ENCODE measurements around the gene TRMT6. TPM values are rescaled to one million over a fixed set of nuclear protein-coding genes. Genes with fewer than 3 reads are reported as not detected.

TRMT6 gene
- total and polyA plus RNA-seq, 4 donors: 5.5 to 17.0 (median 10.8) TPM

DNA sequence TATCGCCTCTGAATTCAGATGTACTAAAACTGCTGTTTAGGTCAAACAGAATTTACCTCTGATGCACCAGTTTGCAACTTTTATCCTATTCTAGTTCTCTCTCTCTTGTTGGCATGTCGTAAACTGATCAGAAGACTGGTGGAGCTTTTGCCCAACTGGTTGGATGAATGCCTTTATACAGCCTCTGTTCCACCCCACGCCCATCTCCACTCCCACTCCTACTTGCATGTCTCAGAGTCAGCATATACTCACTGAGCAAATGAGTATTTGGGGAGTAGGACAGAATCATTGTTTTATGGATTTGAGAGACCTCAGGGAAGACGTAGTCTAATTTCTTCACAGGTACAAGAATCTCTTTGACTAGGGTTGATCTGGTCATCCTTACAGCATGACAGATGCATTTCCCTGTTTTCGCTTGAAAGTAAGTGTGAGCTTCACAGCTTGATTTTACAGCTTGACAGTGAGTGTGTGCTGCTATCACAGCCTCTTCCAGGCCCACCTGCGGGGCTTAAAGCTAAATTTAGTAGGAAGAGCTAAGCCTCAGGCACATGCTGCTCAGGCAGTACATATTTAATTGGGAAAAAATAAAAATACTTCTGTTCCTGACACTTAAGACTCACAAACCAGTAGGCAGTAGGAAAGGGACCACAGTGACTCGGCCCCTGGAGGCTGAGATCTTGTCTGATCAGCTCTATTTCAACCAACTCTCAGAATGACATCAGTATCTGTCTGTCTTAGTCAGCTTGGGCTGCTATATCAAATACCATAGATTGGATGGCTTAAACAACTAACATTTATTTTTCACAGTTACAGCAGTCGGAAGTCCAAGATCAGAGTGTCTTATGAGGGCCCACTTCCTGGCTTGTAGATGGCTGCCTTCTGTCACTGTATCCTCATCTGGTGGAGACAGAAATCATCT is 30.4 kb downstream of the TRMT6 start:
- no peak overlapping the region for H3K4me3 ChIP-seq
- H3K27me3 ChIP-seq (ENCODE audit: control insufficient read depth in 3 of 3, insufficient read depth in 3 of 3, low read length in 2 of 3): no peaks in the 10 kb centered on the region
- H3K9ac ChIP-seq (ENCODE audit: insufficient read depth in 1 of 2, low read length in 2 of 2): no peak overlapping the region
- no peaks in the 10 kb centered on the region for H3K9me3 ChIP-seq (ENCODE audit: control insufficient read depth in 4 of 4, insufficient read depth in 3 of 4, low read length in 3 of 4)
- ATAC-seq (ENCODE audit: insufficient read depth, low FRiP score) (no peak), DNase-seq (no peak)
- TF ChIP-seq CTCF (IDR thresholded peaks at IDR 0.05; ENCODE audit: control extremely low read depth, extremely low read depth): no peak
- H3K4me1 ChIP-seq (ENCODE audit: control insufficient read depth in 5 of 5, insufficient read depth in 5 of 5, low read length in 5 of 5): no peaks in the 10 kb centered on the region
- 70 to 84% methylated on average over 8 of the region's 8 CpGs for WGBS, 2 donors
- H3K27ac ChIP-seq (ENCODE audit: low read depth in 1 of 2, low read length in 1 of 2): no peak overlapping the region
- no peaks in the 10 kb centered on the region for H3K36me3 ChIP-seq (ENCODE audit: control insufficient read depth in 4 of 4, insufficient read depth in 4 of 4, low read length in 4 of 4)

- H3K9ac ChIP-seq (ENCODE audit: insufficient read depth in 1 of 2, low read length in 2 of 2): no peak overlapping the region
- WGBS, 2 donors: 23 to 34% methylated on average over 3 of the region's 3 CpGs
- H3K4me3 ChIP-seq: no peak overlapping the region
- DNase-seq (no peak), ATAC-seq (ENCODE audit: insufficient read depth, low FRiP score) (no peak)
- no peak for TF ChIP-seq CTCF (IDR thresholded peaks at IDR 0.05; ENCODE audit: control extremely low read depth, extremely low read depth)
- no peaks in the 10 kb centered on the region for H3K36me3 ChIP-seq (ENCODE audit: control insufficient read depth in 4 of 4, insufficient read depth in 4 of 4, low read length in 4 of 4)
- H3K9me3 ChIP-seq (ENCODE audit: control insufficient read depth in 4 of 4, insufficient read depth in 3 of 4, low read length in 3 of 4): no peaks in the 10 kb centered on the region
- H3K27me3 ChIP-seq (ENCODE audit: control insufficient read depth in 3 of 3, insufficient read depth in 3 of 3, low read length in 2 of 3): no peaks in the 10 kb centered on the region
- H3K27ac ChIP-seq (ENCODE audit: low read depth in 1 of 2, low read length in 1 of 2): no peak overlapping the region
- H3K4me1 ChIP-seq (ENCODE audit: control insufficient read depth in 5 of 5, insufficient read depth in 5 of 5, low read length in 5 of 5): no peaks in the 10 kb centered on the region
Observed at GRCh38 chr20:5918856-5919625, 31.3 kb downstream of the TRMT6 start.

- H3K27ac ChIP-seq (ENCODE audit: low read depth in 1 of 2, low read length in 1 of 2): no peak overlapping the region
- no peak overlapping the region for H3K4me3 ChIP-seq
- no peak for ATAC-seq (ENCODE audit: insufficient read depth, low FRiP score)
- H3K9ac ChIP-seq (ENCODE audit: insufficient read depth in 1 of 2, low read length in 2 of 2): no peak overlapping the region
- peaks cover 0 to 2% (median 0%) of the 10 kb centered on the region in 3 donors for H3K27me3 ChIP-seq (ENCODE audit: control insufficient read depth in 3 of 3, insufficient read depth in 3 of 3, low read length in 2 of 3)
- no peaks in the 10 kb centered on the region for H3K36me3 ChIP-seq (ENCODE audit: control insufficient read depth in 4 of 4, insufficient read depth in 4 of 4, low read length in 4 of 4)
- peaks cover 0 to 5% (median 0%) of the 10 kb centered on the region in 5 donors for H3K4me1 ChIP-seq (ENCODE audit: control insufficient read depth in 5 of 5, insufficient read depth in 5 of 5, low read length in 5 of 5)
- H3K9me3 ChIP-seq (ENCODE audit: control insufficient read depth in 4 of 4, insufficient read depth in 3 of 4, low read length in 3 of 4): no peaks in the 10 kb centered on the region
- no peak for TF ChIP-seq CTCF (IDR thresholded peaks at IDR 0.05; ENCODE audit: control extremely low read depth, extremely low read depth)
- DNase-seq: no peak
- 0 to 20% methylated on average over 1 of the region's 1 CpG for WGBS, 2 donors
Observed at GRCh38 chr20:5914859-5915258, 35.5 kb downstream of the TRMT6 start.

Measured in lung (tissue), 12 donors.